Activated T-cell treated with anti-CD3 and anti-CD28 coated beads, Interleukin-2, amount 50 U/mL, for 48 hours (primary cell): ENCODE data around the gene DDR1.
"Not testable (repeated sequence)": the region's sequence is repeated elsewhere in the genome, so short reads cannot be mapped to it uniquely, and the experiment has no call there.

Source experiments
- DNase-seq, 2 experiments: peaks; one replicate each; pipeline ENCODE4 v3.0.0-alpha.2; 2020

DDR1 gene

DNA sequence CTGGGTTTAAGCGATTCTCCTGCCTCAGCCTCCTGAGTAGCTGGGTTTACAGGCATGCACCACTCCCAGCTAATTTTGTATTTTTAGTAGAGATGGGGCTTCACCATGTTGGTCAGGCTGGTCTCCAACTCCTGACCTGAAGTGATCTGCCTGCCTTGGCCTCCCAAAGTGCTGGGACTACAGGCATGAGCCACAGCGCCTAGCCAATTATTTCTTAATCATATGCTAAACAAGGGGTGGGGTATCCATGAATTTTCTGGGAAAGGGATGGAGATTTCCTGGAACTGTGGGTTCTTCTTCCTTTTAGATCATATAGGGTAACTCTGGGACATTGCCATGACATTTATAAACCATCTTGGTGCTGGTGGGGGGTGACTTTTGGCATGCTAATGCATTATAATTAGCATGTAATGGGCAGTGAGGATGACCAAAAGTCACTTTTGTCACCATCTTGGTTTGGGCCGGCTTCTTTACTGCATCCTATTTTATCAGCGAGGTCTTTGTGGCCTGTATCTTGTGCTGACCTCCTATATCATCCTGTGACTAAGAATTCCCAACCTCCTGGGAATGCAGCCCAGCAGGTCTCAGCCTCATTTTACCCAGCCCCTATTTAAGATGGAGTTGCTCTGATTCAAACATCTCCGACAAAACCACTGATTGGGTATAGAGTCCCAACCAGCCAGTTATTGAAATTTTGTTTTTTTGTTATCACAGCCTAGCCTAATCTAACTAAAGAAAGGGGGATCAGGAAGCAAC is 29.9 kb upstream of the DDR1 start:
- no peak for DNase-seq

DNA sequence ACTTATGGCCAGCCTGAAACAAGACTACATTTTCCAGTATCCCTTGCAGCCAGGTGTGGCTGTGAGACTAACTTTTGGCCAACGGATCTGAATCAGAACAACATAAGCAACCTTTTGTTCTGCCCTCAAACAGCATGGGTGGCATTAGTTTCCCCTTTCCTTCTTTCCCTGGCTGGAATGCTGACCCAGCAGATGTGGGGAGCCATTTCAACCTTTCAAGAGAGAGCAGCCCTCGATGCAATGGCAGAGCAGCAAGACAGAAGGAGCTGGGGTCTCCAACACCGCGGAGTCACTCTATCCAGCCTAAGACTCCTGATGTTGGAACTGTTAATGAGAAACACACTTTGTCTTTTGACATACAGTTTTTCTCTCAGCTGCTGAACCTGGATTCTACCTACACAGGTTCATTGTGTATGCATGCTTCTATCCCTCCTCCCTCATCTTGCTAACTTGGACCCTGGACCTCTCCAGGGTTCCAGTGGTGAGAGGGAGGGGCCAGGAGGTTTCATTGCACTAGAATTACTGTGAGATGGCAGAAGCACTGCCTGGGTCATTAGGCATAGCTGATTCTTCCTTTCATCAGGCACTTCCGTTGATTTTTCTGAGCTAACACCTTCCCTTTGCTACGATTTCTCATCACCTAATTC is 28.8 kb upstream of the DDR1 start:
- DNase-seq, result no peak

DNA sequence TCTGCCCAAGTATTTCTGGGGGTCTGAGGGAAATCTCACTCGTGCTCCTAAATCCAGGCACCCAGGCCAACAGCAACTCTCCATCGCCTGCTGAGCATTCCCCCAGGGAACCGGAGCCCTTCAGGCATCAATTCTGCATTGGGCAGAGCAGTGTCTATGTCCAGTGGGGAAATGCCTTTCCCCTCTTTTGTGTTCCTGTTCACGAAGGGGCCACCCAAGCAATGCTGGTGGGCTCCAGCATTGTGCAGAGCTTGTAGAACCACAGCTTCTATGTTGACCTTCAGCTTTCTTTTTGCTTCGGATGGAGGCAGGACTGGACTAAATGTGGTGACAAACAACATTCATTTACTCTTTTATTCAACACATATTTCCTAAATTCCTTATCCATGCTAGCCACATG is 27.2 kb upstream of the DDR1 start:
- no peak for DNase-seq

DNA sequence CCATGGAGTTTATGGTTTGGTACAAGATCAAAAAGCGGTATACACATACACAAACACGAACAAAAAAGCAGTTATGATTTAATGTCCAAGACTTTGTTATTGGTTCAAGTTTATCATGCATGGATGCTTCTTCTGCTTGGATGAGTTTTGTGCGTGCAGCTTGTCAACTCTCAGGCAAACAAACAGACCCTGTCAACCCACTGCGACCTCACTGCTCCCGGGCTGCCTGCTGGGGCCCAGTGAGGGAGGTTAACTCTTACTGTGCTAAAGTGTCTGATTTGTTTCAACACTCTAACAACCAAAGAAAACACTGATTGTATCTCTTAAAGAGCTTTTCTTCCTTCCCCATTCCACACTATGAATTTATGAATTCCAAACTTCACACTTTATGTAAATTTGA is 26.8 kb upstream of the DDR1 start:
- DNase-seq, result no peak

DNA sequence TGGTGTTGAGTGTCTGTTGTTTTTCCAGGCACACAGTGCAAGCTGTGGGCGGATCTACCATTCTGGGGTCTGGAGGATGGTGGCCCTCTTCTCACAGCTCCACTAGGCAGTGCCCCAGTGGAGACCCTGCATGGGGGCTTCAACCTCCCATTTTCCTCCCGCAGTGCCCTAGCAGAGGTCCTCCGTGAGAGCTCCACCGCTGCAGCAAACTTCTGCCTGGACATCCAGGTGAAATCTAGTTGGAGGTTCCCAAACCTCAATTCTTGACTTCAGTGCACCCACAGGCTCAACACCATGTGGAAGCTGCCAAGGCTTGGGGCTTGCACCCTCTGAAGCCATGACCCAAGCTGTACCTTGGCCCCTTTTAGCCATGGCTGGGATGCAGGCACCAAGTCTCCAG is 24.6 kb upstream of the DDR1 start:
- DNase-seq, result not testable (repeated sequence)

- no peak for DNase-seq
Measured at GRCh38 chr6:30861257-30862048, 22.9 kb upstream of the DDR1 start.

GRCh38 chr6:30862156-30862875 is 22.0 kb upstream of the DDR1 start:
- no peak for DNase-seq

GRCh38 chr6:30864325-30864724 is 20.0 kb upstream of the DDR1 start:
- DNase-seq, result no peak

- not testable (repeated sequence) for DNase-seq
Measured at GRCh38 chr6:30869241-30869749, 15.0 kb upstream of the DDR1 start.

GRCh38 chr6:30870546-30870945 is 13.8 kb upstream of the DDR1 start:
- DNase-seq, result no peak

GRCh38 chr6:30871592-30872183 is 12.6 kb upstream of the DDR1 start:
- no peak for DNase-seq

- no peak for DNase-seq
Measured at GRCh38 chr6:30873137-30873640, 11.1 kb upstream of the DDR1 start.

DNA sequence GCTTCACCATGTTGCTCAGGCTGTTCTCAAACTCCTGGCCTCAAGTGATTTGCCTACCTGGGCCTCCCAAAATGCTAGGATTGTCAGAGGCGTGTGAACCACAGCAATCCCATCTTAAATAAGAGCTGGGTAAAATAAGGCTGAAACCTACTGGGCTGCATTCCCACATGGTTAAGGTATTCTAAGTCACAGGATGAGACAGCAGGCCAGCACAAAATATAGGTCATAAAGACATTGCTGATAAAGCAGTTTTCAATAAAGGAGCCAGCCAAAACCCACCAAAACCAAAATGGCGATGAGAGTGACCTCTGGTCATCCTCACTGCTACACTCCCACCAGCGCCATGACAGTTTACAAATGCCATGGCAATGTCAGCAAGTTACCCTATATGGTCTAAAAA is 10.5 kb upstream of the DDR1 start:
- not testable (repeated sequence) for DNase-seq

DNA sequence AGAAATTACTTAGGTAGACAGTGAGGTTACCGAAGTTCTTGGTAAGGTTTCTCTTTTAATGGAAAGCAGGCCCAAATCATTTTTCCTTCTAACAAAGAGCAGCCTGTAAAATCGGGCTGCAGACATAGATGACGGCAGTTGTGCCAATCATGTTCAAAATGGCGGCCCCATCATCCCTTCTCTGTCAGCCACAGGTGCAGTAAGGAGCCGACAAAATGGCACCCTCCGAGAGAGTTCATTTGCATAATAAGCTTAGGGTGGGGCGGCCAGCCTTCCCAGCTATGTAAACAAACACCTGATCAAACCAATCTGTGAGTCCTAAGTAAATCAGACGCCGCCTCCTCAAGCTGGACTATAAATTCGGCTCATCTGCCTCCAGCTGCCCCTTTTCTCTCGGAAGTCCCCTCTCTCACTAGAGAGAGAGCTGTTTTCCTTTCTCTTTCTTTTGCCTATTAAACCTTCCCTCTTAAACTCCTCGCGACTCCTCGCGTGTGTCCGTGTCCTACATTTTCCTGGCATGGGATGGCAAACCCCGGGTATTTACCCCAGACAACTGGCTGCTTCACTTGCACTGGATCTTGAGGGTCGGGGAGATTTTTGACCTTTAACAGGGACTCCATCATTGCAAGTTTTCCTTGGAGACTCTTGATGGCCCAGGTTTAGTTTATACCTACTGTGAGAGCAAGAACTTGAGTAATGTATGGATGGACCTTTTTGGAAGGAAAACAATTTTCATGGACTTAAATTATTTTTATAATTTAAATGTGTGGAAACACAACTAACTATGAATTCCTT is 8.9 kb upstream of the DDR1 start:
- DNase-seq, result no peak

GRCh38 chr6:30876039-30876730 is 8.1 kb upstream of the DDR1 start:
- no peak for DNase-seq

DNA sequence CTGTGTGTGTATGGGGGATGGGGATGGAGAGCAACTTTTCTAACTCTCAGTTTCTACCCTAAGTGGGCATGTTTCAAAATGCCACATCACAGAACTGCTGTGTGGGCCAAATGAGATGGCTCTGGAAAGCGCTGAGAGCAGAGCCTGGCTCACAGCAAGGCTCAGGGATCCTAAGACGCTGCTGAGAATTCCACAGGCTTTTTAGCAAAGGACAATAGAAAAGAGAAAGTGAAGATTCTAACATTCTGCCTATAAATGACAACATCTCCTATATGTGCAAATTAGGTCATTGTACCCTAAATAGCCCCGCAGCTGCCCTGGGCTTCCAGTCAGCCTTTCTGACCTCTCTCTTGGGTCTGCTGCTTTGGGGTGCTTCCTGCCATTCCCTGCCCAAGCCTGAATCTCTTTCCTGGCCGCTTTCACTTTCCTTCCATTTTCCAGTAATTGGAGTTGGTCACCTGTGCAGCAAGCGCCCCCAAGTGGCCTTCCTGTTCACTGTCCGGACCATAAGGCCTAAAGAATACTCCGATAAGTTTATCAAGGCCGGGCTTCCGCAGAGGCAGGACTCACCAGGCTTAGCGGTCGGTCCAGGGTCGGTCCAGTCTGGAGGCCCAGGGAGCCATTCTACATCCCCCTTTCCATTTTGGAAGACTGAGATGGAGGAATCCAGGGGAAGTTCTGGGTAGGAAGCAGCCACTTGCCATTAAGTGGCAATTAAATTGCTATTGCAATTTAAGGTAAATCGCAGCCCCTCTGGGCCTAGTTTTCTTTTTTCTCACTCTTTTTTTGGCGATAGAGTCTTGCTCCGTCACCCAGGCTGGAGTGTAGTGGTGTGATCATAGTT is 6.7 kb upstream of the DDR1 start:
- peak; percentile 85 for DNase-seq

GRCh38 chr6:30879684-30880427 is 4.5 kb upstream of the DDR1 start:
- no peak for DNase-seq

- no peak for DNase-seq
Measured at GRCh38 chr6:30880698-30881252, 3.5 kb upstream of the DDR1 start.
